Stomach (tissue), 4 donors: Measurements from ENCODE around the gene FAM81A.

Experiments used
- EP300 ChIP-seq: sonication (generic); formaldehyde crosslinking; IDR thresholded peaks from one replicate; pipeline ENCODE4 v1.6.1; 2017; ENCODE audit warnings: antibody characterized with exemption
- POLR2A ChIP-seq, 4 donors: fragments of 450-650 bp; IDR thresholded peaks; one replicate each; pipeline ENCODE4 v1.6.1; 2016; ENCODE audit warnings: antibody characterized with exemption in 4 of 4, control low read depth in 2 of 4, mild to moderate bottlenecking in 1 of 4, moderate library complexity in 1 of 4
- POLR2AphosphoS5 ChIP-seq, 3 donors: sonication (generic); formaldehyde crosslinking; IDR thresholded peaks; one replicate each; pipeline ENCODE4 v1.6.1; 2016; ENCODE audit warnings: antibody characterized with exemption in 3 of 3
- TF ChIP-seq, protein P1 (sequence below), 7 experiments: fragments of 450-650 bp in 4 of 7; fragments of 200-600 bp in 3 of 7; sonication (generic) in 3 of 7; IDR thresholded peaks; one replicate each; pipeline ENCODE4 v1.5.1; 2016 to 2019; ENCODE audit warnings: antibody characterized with exemption in 7 of 7, control low read depth in 2 of 7, mild to moderate bottlenecking in 1 of 7

DNA sequence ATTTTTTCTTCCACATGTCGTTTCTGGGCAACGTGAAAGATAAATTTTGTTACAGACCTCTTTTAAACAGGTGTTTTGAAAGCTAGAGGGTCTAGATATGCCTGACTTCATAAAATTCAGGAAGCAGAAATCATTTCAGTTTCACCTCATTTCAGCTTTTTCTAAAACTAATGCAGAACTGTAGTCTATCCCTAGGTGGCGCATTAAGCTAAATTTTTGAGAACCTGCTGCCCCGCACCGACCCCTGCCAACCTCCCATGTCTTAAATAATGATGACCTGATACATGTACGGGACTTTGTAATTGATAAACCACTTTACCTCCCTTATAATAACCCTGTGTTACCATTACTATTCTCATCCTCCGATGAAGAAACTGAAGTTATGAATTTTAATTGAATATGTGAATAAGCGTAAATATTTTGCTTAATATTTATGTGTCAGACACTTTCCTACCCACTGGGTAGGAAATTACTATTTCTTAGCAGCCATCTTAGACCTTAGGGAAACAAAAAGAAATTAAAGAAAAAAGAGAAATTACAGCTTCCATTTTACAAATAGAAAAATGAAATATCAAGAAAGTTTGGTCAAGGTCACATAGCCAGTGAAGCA, 94.9 kb downstream of the FAM81A start:
- TF ChIP-seq, protein P1, sequence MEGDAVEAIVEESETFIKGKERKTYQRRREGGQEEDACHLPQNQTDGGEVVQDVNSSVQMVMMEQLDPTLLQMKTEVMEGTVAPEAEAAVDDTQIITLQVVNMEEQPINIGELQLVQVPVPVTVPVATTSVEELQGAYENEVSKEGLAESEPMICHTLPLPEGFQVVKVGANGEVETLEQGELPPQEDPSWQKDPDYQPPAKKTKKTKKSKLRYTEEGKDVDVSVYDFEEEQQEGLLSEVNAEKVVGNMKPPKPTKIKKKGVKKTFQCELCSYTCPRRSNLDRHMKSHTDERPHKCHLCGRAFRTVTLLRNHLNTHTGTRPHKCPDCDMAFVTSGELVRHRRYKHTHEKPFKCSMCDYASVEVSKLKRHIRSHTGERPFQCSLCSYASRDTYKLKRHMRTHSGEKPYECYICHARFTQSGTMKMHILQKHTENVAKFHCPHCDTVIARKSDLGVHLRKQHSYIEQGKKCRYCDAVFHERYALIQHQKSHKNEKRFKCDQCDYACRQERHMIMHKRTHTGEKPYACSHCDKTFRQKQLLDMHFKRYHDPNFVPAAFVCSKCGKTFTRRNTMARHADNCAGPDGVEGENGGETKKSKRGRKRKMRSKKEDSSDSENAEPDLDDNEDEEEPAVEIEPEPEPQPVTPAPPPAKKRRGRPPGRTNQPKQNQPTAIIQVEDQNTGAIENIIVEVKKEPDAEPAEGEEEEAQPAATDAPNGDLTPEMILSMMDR (IDR thresholded peaks at IDR 0.05): peak in 5 of 7 experiments; percentile 40 to 71 (median 61)
- no peak for TF ChIP-seq POLR2A (IDR thresholded peaks at IDR 0.05)
- TF ChIP-seq EP300: no peak
- TF ChIP-seq POLR2AphosphoS5 (IDR thresholded peaks at IDR 0.05): no peak
